Stromal cell of bone marrow (primary cell): ENCODE measurements around the gene CCBE1.

Source experiments
- DNase-seq: peaks from one replicate; pipeline ENCODE4 v3.0.0-alpha.2; 2012; ENCODE audit warnings: low read depth

Gene CCBE1

GRCh38 chr18:59454909-59455727, 242.1 kb downstream of the CCBE1 start:
- DNase-seq: no peak

- DNase-seq: no peak
Measured at GRCh38 chr18:59453468-59453961, 243.7 kb downstream of the CCBE1 start.

GRCh38 chr18:59451963-59452362, 245.3 kb downstream of the CCBE1 start:
- no peak for DNase-seq

GRCh38 chr18:59451073-59451472, 246.2 kb downstream of the CCBE1 start:
- DNase-seq: no peak

GRCh38 chr18:59448546-59448945, 248.7 kb downstream of the CCBE1 start:
- peak; percentile 30 for DNase-seq

- DNase-seq: no peak
Measured at GRCh38 chr18:59446012-59446411, 251.2 kb downstream of the CCBE1 start.

- no peak for DNase-seq
Measured at GRCh38 chr18:59437851-59438569, 259.2 kb downstream of the CCBE1 start.

GRCh38 chr18:59432803-59433597, 264.2 kb downstream of the CCBE1 start:
- no peak for DNase-seq

- no peak for DNase-seq
Measured at GRCh38 chr18:59431131-59431530, 266.1 kb downstream of the CCBE1 start.

GRCh38 chr18:59429608-59430007, 267.6 kb downstream of the CCBE1 start:
- no peak for DNase-seq

- DNase-seq: no peak
Measured at GRCh38 chr18:59428018-59428417, 269.2 kb downstream of the CCBE1 start.

GRCh38 chr18:59426855-59427254, 270.4 kb downstream of the CCBE1 start:
- DNase-seq: no peak

- no peak for DNase-seq
Measured at GRCh38 chr18:59423259-59423658, 274.0 kb downstream of the CCBE1 start.

- no peak for DNase-seq
Measured at GRCh38 chr18:59420244-59420643, 277.0 kb downstream of the CCBE1 start.

GRCh38 chr18:59419386-59419785, 277.8 kb downstream of the CCBE1 start:
- DNase-seq: peak; percentile 56

- DNase-seq: no peak
Measured at GRCh38 chr18:59416818-59417217, 280.4 kb downstream of the CCBE1 start.

GRCh38 chr18:59414111-59414653, 283.0 kb downstream of the CCBE1 start:
- no peak for DNase-seq

GRCh38 chr18:59402432-59403090, 294.7 kb downstream of the CCBE1 start:
- peak; percentile 38 for DNase-seq

GRCh38 chr18:59400407-59400806, 296.8 kb downstream of the CCBE1 start:
- no peak for DNase-seq

GRCh38 chr18:59395226-59396175, 301.7 kb downstream of the CCBE1 start:
- no peak for DNase-seq
